ENCODE measurements around the gene ABCB10.
"Not testable (repeated sequence)": the region's sequence is repeated elsewhere in the genome, so short reads cannot be mapped to it uniquely, and the experiment has no call there.

The ABCB10 gene

DNA sequence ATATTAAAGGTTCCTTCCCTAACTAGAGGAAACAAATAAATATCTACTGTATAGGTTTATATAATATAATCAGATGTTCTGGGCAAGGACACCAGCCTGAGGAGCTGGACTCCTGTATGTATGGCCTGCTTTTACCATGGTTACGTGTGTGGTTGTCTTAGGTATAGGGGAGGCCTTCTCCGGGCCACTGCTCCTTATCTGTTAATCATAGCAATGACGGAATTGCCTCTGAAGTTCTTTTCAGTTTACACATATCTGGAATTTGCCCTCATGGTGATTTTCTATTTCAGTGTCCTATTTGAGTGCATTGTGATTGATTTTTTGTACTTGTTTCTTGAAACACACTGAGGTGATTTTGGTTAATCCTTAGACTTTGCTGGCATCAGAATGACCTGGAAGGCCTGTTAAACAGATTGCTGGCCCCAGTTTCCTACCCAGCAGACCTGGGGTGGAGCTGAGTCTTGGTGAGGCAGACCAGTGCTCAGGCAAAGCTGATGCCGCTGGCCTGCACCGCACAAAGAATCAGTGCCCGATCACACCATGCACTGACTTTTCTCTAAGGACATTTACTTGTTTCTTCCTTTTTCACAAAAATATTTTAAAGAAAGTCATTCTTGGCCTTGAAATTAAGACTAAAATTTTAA lies 18.5 kb downstream of the ABCB10 start:
- DNase-seq (ENCODE audit: low read depth in 4 of 4, low spot score in 1 of 4) = no peak

DNA sequence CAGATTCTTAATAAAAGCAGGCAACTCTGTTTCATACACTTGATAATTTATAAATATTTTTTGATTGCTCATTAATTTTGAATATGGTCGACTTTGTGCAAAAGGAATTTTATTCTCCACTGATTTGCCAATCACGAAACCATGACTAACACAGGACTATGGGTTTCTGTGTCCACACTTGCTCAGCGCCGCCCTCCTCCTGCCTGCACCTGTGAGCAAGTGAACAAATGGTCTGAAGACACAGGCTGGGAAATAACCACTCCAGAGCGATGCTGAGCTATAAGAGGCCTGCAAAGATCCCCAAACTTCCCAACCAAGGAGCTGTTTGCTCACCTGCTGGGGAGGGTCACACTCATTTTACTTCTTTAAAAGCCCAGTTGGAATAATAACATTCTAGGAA lies 19.6 kb downstream of the ABCB10 start:
- DNase-seq (ENCODE audit: low read depth in 4 of 4, low spot score in 1 of 4) = no peak

DNA sequence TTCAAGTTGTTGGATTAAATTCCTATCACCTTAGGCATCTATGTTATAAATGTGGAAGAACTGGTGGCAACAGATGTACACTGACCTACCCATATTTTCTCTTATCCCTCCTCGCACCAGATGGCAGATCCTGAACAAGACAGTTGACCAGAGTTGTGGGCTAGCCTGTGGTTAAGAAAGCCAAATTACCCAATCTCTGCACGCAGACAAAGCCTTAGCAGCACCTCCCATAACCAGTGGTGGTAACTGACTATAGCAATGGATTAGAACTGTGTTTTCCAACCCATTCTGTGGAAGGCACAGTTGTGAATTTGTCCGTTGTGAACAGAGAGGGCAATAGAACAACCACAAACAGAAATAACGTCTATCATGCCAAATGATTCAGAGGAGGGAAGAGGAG lies 20.6 kb downstream of the ABCB10 start:
- no peak for DNase-seq (ENCODE audit: low read depth in 4 of 4, low spot score in 1 of 4)

DNA sequence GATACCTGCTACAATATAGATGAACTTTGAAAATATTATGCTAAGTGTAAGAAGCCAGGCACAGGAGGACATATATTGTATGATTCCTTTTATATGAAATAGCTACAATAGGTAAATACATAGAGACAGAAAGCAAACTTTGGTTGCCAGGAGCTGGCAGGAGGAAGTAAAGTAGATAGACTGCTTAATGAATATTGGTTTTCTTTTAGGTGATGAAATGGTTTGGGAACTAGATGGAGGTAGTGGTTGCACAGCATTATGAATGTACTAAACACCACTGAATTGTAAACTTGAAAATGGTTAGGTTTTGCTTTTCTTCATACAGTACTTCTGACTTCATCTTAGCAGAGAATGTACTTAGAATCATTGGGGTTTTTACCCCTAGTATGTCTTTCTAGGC lies 21.5 kb downstream of the ABCB10 start:
- no peak for DNase-seq (ENCODE audit: low read depth in 4 of 4, low spot score in 1 of 4)

DNA sequence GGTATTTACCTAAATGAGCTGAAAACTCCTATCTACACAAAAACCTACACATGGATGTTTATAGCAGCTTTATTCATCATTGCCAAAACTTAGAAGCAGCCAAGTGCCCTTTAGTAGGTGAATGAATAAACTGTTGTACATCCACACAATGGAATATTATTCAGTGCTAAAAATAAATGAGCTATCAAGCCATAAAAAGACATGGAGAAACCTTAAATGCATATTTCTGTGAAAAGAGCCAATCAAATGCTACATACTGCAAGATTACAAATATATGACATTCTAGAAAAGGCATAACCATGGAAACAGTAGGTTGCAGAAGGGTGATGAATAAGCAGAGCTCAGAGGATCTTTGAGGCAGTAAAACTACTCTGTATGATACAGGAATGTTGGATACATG lies 23.3 kb downstream of the ABCB10 start:
- no peak for DNase-seq (ENCODE audit: low read depth in 4 of 4, low spot score in 1 of 4)

DNA sequence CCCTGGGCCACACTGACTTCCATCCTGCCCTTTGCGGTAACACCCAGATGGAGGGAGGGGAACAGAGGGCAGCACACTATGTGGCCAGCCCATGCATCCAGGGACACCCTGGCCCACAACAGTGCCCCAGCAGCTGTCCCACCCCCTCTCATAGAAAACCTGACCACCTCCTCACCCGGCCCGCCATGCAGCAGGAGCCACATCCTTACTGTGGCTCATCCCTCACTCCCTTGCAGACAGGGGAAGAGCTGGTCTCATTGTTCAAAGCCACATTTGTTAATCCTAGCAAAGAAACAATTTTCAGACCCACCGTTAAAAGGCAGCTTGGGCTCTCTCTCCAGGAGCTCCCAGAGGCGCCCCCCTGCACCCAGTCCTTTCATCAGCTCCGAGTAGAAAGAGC lies 27.2 kb downstream of the ABCB10 start:
- DNase-seq (ENCODE audit: low read depth in 4 of 4, low spot score in 1 of 4) = no peak

DNA sequence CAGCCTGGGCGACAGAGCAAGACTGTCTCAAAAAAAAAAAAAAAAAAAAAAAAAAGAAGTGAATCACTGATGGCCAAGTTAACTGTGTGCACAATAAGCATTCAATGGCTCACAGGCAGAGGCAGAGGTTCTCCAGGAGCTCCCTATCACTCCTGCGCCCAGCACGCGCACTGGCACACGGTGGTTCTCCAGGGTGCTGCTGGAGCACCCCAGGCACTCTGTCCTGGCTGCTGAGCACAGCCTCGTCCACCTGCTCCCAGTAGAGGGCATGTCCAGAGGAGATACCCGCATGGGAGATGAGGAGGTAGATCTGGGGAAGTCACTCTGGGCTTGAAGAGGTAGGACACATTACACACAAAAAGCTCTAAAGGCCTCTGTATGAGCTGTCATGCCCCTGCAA lies 28.9 kb downstream of the ABCB10 start:
- no peak for DNase-seq (ENCODE audit: low read depth in 4 of 4, low spot score in 1 of 4)

DNA sequence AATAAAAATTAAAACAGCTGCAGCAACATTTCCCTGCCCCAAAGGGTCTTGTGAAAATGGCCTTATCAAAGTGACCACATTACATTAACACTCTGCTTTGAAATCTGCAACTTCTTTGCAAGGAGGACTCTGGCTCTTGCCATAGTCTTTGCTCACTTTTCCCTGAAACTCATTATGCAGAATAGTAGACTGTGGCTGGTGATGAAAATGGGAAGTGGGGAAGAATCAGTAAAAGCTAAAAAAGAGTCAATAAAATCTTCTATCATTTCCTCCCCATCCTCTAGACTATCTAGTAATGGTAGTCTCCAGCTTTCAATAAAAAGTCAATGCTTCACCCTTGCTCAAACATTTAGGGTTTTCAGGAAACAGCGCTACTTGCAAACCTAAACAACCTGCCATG lies 31.8 kb downstream of the ABCB10 start:
- DNase-seq (ENCODE audit: low read depth in 4 of 4, low spot score in 1 of 4) = no peak

DNA sequence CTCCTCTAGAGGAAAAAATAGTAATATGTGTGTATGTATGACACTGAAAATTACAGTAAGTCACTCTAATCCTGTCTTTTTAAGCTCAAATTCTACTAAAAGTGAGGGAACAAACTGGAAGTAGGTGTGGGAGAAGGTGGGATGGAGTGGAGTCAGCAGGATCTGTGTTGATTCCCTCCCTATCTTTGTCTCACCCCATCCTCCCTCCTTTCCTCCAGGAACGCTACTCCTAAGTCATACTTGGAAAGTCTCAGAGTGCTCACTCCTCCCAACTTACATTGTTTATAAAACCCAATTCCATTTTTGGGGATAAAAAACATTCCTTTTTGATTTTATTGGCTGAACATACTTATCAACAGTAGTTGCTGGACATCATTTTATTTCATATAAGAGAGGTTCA lies 35.5 kb downstream of the ABCB10 start:
- no peak for DNase-seq (ENCODE audit: low read depth in 4 of 4, low spot score in 1 of 4)

DNA sequence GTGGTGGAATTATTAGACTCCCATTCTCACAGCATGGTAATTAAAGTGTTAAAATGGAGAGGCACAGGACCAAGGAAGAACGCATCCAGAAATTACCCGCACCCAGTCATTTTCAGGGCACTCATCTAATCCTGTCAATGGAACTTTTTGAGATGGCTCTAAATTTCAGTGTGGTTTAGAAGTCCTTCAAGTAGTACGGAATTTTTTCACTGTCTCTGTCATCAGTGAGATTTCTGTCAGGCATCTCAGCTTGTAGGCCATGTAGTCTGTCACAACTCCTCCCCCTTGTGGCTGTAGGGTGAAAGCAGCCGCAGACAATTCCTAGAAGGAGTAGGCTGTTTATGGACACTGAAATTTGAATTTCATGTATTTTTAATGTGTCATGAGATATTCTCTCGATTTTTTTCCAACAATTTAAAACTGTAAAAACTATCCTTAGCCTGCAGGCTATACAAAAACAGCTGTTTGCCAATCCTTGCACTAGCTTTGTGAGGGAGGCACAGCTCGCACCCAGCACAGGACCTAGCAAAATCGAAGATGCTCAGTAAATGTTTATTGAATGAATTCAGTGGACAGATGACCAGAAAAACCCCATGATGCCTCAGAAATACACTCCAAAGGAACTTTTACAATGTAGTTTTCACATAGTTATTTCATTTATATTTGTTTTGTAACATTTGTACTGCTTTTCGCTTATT lies 43.8 kb downstream of the ABCB10 start:
- DNase-seq (ENCODE audit: low read depth in 4 of 4, low spot score in 1 of 4) = peak; percentile 14 to 25 (median 18)

DNA sequence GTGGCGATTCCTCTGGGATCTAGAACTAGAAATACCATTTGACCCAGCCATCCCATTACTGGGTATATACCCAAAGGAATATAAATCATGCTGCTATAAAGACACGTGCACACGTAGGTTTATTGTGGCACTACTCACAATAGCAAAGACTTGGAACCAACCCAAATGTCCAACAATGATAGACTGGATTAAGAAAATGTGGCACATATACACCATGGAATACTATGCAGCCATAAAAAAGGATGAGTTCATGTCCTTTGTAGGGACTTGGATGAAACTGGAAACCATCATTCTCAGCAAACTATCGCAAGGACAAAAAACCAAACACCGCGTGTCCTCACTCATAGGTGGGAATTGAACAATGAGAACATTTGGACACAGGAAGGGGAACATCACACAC lies 46.9 kb downstream of the ABCB10 start:
- not testable (repeated sequence) for DNase-seq (ENCODE audit: low read depth in 4 of 4, low spot score in 1 of 4)

DNA sequence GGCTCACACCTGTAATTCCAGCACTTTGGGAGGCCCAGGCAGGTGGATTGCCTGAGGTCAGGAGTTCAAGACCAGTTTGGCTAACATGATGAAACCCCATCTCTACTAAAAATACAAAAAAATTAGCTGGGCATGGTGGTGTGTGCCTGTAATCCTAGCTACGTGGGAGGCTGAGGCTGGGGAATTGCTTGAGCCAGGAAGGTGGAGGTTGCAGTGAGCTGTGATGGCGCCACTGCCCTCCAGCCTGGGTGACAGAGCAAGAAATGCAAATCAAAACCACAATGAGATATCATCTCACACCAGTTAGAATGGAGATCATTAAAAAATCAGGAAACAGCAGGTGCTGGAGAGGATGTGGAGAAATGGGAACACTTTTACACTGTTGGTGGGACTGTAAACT lies 47.3 kb downstream of the ABCB10 start:
- not testable (repeated sequence) for DNase-seq (ENCODE audit: low read depth in 4 of 4, low spot score in 1 of 4)

DNA sequence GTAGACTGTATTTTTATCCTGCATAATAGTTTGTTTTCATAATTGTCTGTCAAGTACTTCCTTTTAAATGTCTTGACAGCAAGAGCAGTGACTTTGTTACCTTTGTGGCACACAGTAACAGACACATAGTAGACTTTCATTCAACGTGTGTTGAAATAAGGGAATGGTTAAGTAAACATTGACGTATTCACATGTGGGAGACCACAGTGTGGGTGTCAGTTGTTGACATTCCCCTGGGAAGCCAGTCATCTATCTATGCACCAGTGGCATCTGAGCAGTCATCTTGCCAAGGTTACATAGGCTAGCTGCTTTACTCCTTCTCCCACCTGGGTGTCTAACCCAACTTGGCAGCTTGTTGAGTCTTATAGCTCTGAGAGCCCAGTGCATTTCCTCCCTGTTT lies 48.9 kb downstream of the ABCB10 start:
- no peak for DNase-seq (ENCODE audit: low read depth in 4 of 4, low spot score in 1 of 4)

DNA sequence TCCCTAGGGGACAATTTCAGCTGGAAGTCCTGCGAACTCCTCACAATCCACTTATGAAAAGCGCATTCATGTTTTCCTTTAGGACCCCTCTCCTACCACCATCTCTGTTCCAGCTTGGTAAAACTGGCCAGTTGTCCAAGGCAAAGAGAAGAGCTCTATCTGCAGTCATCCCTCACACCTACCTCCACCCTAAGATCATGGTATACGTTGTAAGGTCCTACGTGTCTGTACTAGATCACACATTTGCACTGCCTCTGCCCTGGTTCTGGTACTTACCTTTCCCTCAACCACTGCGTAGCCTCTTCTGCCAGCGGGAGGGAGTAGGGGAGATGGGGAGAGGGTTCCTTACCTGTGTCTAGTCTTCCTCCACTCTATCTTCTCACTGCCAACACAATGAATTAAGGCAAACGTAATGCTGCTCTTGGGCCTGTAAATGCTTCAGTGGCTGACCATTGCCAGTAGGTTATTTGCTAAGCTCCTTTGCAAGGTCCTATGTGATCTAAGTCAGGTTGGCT lies 49.6 kb downstream of the ABCB10 start:
- DNase-seq (ENCODE audit: low read depth in 4 of 4, low spot score in 1 of 4) = no peak

DNA sequence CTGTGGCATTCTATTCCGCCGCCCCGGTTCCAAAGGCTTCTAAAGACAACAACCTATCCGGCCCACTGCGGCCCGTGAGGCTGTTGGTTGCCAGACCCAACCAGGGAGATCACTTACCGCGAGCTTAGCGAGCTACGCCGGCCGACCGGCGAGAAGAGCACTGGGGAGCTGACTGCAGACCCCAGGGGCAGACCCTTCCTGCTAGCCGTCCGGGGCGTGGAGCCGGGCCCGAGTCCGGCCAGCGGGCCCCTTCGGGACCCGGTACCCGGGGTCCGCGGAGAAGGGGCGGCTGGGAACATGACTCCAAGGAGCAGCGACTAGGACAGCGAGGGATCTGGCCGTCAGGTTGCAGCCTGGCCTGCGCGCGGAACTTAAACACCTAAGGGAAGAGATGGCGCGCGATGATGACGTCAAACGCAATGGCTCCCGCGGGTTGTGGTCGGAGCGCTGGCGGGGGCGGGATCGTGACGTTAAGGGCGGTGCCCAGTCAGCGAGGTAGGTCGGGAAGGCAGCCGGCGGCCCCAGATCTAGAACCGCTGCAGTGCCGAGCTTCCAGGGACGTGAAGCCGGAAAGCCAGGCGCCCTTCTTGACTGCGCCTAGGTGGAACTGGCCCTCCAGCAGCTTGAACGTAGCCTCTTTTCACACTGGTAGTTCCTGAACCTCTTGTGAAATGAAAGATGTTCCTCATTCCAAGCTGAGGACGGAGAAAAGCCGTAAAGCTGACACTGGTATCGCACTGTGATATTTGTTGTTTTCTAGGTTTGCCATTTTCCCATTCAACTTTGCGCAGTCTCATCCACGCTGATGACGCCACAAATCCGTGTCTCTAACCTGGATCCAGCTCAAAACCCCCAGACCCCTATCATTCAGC lies 50.3 kb downstream of the ABCB10 start, which contains the start of gene NUP133:
TSS of gene NUP133 (minus strand) at position 391 of the 872 bp plus-strand sequence. CDS start at position 299, 92 bp downstream.
- DNase-seq (ENCODE audit: low read depth in 4 of 4, low spot score in 1 of 4) = peak; percentile 98 to 100 (median 99)

DNA sequence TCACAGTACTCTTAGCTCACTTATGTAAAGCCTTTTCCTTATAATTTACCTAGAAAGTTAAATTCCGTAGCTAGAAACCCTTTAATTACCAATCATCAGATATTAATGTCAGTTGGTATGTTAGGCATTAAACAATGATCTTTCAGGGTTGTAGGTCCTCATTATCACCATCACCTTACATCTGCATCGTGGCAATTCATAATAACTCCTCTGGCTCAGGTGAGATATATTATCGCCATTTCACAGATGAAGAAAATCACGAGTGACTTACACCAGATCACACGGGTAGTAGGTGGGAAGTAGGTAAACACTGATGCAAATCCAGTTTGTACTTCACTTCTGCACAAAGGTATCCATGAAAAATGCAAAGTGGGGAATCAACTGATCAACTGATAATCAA lies 51.0 kb downstream of the ABCB10 start:
- DNase-seq (ENCODE audit: low read depth in 4 of 4, low spot score in 1 of 4) = no peak

DNA sequence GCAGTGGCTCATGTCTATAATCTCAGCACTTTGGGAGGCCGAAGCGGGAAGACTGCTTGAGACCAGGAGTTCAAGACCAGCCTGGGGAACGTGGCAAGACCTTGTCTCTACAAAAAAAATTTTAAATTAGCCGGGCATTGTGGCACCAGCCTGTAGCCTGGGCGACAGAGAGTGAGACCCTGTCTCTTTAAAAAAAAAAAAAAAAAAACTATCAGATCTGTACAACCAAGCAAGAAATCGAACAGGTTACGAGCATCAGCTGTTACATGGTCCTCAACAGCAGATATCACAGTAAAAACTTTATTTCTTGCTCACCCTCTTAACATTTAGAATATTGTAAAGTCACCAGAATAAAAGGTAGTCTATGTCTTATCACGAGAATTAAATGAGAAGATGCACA lies 51.9 kb downstream of the ABCB10 start:
- DNase-seq (ENCODE audit: low read depth in 4 of 4, low spot score in 1 of 4) = no peak

DNA sequence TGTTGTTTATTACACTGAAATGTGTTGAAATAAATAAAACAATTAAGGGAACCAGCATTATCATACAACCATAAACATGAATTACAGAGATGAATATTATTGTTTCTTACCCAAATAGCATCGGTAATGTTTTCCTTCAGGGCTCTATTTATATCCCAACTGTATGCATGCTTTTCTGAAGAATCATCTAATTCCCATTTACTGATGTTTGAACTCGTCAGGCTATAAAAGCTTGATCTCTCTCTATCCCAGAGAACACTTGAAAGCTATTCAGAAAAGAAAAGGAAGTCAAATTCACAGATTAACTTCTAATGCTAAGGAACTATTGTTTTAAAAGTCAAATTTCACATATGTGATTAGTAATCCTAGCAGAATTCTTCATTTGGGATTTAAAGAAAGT lies 62.7 kb downstream of the ABCB10 start:
- DNase-seq (ENCODE audit: low read depth in 4 of 4, low spot score in 1 of 4) = no peak

DNA sequence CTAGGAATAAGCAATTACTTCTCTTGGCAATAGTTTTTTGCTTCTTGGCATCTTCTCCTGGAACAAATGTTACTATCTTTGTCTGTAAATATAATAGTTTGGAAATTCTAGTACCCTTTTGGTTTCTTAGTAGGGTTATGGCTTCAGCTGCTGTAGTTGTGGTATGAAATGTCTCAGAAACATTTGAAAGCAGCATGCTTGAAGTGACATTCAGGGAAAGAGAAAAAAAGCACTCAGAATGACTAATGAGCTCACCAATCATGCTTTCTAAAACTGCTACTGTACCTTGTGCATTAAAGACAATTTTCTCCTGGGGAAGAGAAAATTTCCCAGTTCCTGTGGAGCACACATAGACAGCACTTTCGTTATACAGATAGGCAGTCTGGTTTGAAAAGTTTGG lies 71.3 kb downstream of the ABCB10 start:
- no peak for DNase-seq (ENCODE audit: low read depth in 4 of 4, low spot score in 1 of 4)

DNA sequence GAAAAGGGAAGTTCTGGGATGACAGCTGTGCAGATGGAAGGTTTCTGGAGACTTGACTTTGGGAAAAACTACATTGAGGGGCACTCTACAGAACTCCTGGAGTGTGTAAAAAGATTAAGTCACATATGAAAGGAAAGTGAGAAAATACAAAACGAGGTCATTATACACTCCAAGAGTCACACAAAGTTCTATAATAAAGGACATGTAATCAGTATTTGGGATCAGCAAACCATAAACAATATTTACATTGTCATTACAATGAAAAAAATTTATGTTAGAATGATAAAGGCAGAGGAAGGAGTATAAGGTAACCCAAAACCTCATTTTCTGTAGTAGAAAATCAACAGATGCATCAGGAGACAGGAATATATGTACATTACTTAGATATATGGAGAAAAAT lies 73.2 kb downstream of the ABCB10 start:
- no peak for DNase-seq (ENCODE audit: low read depth in 4 of 4, low spot score in 1 of 4)

DNA sequence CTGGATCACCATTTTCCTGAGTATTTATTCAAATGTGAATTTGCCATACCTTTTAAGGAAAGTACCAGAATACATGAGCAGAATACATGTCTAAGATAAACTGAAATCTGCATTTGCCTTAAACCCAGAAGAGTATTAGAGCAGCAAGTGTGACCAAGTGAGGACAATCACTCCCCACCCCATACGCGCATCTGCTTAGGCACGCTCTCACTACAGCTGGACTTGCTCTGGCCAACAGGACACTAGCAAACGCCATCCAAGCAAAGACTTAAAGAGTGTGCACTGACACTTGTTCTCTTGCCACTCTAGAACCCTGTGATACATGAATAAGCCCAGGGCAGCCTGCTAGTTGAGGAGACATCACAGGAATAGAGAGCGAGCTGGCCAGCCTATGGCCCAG lies 76.0 kb downstream of the ABCB10 start:
- no peak for DNase-seq (ENCODE audit: low read depth in 4 of 4, low spot score in 1 of 4)

DNA sequence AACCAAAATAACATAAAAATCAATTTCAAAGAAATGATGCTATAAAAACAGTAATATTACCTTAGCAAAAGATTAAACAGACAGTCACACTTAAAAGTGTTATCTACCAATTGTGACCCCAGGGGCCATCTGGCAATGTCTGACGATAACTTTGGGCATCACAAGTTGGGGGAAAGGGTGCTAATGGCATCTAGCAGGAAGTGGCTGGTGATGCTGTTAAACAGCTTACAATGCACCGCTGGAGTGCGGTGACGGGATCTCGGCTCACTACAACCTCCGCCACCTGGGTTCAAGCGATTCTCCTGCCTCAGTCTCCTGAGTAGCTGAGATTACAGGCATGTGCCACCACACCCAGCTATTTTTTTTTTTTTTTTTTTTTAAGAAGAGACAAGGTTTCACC lies 78.0 kb downstream of the ABCB10 start:
- no peak for DNase-seq (ENCODE audit: low read depth in 4 of 4, low spot score in 1 of 4)
